HG02759 (cell line): ENCODE measurements around the gene C2orf76.
"Not testable (repeated sequence)": the region's sequence is repeated elsewhere in the genome, so short reads cannot be mapped to it uniquely, and the experiment has no call there.

Experiments used
- ATAC-seq: cut with Tn5 transposase; IDR thresholded peaks from one replicate; pipeline ENCODE4 v1.9.1; 2021; ENCODE audit warnings: mild to moderate bottlenecking, moderate library complexity; ENCODE audit not compliant: unreplicated experiment

Gene C2orf76

GRCh38 chr2:119301413-119301812 lies 65.2 kb downstream of the C2orf76 start:
- no peak for ATAC-seq

- no peak for ATAC-seq
Measured at GRCh38 chr2:119295688-119296375, 70.8 kb downstream of the C2orf76 start.

DNA sequence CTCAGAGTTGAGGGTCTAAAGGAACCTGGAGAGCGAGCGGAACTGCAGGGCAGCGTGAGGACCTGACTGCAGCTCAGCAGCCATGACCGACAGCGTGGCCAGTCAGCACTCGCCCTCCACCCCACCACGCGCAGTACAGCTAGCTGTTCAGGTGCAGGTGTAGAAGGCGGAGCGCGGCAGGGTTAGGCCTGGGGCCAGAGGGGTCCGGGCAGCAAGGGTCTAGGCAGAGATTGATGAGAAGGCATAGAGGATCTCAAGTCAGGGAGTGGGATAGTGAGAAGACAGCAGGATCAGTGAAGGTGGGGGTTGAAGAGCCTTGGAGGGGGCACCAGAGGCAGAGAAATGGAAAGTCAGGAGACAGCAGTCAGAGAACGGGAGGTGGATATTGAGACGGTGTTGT lies 72.0 kb downstream of the C2orf76 start:
- no peak for ATAC-seq

GRCh38 chr2:119293900-119294299 lies 72.7 kb downstream of the C2orf76 start:
- ATAC-seq, result no peak

DNA sequence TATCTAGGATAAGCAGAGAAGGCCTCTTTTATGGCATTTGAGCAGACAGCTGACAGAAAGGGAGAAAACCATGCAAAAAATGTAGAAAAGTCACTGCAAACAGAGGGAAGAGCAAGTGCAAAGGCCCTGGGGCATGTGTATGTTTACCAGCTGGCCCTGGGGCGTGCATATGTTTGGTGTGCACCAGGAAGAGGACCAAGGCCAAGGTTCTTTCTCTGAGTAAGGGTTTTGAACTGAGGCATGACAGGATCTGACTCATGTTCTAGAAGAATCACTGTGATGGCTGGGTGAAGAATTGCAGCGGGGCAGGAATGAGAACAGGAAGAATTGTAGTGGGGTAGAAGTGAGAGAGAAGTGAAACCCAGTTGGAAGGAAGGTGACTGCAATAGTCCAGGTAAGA lies 73.4 kb downstream of the C2orf76 start:
- no peak for ATAC-seq

GRCh38 chr2:119292226-119292625 lies 74.4 kb downstream of the C2orf76 start:
- peak; percentile 54 for ATAC-seq

DNA sequence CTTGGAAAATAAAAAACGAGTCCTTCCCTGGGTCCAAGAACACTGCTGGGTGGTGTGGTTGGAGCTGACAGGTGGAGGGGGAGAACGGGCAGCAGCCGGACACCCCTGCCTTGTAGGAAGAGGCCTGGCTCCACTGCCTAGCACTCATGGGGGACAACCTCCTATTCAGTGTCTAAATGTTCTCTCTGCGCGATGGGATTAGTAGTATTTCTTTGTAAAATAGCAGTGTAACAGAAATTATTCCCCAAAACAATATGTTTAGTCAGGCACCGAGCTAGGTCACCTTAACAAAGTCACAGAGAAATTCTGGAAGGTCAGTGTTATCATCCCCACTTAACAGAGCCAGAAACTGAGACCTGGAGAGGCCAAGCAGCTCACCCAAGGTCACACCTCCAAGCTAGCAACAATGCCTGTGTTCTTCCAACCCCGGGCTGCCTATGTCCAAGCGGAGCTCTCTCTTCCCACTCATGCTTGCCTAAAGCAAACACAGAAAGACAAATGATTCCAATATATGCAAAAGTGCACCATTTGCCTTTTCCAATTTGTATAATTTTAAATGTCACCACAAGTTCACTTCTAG lies 75.0 kb downstream of the C2orf76 start:
- ATAC-seq, result no peak

DNA sequence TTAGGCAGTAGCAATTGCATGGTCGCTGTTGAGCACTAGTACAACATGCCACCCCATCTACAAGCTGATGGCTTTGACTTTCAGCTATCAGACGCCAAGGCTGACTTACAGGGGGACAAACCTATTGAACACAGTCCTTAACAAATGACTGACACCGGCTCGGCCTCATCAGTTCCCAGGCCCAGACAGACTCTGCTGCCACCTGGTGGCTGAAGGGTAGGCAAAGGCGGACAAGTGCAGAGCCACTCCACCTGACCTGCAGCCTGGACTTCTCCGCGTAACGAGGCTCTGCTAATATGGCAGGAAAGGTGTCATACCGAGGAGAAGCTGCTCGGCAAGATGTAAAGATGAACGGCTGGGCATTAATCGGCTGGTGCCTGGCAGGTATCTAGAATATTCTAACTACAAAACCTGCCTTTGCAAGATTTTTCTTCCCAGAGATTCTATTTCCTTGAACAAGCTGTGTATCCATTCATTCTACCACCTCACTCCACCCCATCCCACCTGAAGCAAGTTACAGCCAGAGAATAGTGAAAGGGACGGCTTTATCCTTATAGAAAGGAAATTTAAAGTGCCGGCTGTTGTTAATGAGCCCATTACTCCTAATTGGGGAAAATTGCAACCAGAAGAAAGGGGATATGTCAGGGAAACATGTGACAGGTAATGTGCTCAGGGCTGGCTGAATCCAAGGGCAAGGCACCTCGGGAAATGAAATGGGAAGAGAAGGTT lies 75.6 kb downstream of the C2orf76 start:
- peak; percentile 81 for ATAC-seq

GRCh38 chr2:119289642-119290041 lies 77.0 kb downstream of the C2orf76 start:
- no peak for ATAC-seq

DNA sequence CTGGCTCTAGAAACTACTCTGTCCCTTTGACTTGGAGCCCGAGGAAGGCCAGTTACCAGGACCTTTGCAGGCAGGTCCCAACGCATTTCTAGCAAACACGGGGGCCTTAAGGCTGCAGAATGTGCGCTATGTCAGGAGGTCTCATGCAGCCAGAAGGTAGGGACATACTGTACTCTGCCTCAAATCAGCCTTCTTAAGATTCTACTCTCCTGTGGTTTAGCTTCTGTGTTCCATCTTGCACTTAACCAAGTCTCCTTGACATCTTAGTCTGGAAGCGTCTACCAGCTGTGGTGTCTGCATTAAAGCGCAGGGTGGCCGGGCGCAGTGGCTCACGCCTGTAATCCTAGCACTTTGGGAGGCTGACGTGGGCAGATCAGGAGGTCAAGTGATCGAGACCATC lies 77.5 kb downstream of the C2orf76 start:
- ATAC-seq, result no peak

GRCh38 chr2:119288576-119288975 lies 78.1 kb downstream of the C2orf76 start:
- no peak for ATAC-seq

DNA sequence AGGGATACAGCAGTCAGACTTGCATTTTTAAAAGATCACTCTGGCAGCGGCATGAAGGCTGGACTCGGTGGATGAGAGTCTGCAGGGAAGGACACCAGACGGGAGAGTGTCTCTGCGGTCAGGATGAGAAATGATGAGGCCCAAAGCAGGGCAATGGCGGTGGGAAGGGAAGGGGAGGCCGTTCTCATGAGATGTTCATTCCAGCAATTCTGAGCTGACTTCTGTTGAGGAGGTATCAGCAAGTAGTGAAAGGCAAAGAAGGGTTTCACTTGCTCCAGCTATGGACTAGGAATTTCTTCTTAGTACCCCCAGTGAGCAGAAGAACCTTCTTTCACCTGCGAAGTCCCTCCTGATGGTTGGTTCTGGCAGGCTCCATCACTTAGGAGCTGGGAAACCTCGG lies 80.0 kb downstream of the C2orf76 start:
- ATAC-seq, result no peak

GRCh38 chr2:119283873-119284331 lies 82.7 kb downstream of the C2orf76 start:
- no peak for ATAC-seq

DNA sequence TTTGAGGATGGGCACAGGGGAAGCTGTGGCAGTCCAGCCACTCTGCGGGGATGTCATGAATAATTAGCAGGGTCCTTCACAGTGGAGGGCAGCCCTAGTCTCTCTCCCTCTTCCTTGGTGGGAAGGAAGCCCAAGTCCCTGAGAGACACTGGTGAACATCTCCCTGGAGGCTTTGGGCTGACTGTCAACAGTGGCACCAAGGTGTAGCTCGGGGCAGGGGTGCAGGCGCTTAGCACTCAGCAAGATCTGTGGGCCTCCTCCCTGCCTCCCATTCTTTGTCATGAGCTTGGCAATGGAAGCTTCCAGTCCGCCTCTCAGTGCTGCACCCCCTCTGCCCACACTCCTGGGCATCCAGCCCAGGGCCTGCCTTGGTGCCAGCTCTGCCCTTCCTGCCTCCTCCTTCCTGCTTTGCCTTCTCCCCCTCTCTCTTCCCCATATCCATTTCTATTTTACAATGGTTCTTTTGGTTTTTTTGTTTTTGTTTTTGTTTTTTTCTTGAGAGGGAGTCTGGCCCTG lies 83.6 kb downstream of the C2orf76 start:
- no peak for ATAC-seq

DNA sequence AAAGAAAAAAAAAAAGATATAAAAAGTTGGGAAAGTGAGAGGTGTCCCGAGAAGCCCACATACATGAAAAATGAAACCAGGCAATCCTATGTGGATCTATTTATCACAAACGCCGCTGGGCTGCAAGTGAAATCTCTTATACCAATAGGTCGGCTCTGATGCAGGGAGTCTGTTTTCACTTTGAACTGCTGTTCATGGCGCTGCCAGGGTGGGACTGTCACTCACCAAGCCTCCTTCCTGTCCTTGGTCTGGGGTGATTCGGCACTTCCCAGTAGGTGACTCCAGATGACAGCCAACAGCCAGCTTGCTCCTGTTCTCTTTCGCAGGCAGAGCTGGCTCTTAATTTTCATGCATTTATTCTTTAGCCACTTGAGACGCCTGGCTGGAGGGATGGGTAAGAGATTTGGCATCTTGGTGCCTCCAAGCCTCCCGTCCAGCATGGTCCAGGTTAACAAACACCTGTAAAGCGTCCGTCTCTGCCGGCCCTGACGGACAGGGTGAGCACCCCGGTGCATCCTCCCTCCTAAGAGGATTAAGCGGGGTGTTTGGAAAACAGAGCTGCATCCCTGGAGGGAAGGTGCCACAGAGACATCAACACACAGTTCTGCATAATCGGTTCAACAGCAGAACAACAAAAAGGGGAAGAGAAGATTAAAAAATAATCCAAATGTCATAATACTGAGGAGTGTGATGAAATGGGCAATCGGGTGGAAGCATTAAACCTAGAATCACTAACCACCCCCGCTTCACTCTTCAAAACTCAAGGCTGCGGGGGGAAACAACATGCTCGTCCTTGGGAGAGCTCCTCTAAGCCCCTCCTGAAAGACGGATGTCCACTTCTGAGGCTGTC lies 84.3 kb downstream of the C2orf76 start:
- ATAC-seq, result no peak

GRCh38 chr2:119280680-119281079 lies 86.0 kb downstream of the C2orf76 start:
- no peak for ATAC-seq

DNA sequence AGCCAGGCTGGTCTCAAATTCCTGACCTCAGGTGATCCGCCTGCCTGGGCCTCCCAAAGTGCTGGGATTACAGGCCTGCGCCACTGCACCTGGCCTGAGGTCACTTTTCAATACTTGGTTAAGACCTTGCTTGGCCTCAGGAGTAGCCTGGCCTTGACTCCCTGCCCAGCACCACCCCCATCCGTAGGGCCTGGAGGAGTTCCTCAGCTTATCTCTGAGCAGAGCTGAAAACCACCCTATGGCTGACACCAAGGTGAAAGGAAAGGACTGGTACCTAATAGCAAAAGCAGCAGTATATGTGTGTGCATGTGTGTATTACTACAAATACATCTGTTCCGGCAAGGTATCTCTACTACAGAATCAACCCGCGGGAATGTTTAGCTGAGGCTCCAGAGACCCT lies 87.0 kb downstream of the C2orf76 start:
- no peak for ATAC-seq

DNA sequence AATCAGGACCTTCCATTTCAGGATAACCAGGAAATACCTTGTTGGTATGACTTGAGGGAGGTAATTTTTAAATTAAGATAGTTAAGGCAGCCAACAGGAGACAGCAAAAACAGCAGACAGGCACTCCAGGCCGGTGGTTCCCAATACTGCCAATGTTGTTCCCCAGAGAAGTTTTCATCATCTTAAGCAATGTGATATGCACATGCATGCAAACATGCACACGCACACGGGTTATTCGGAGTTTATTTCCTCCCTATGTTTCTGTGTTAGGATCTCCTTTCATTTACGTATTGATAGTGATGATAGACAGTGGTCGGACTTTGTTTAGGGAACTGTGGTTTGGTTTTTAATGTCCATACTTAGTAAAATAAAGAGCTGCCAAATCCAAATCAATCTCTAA lies 87.7 kb downstream of the C2orf76 start:
- no peak for ATAC-seq

- ATAC-seq, result not testable (repeated sequence)
Measured at GRCh38 chr2:119278385-119278784, 88.2 kb downstream of the C2orf76 start.

GRCh38 chr2:119276864-119277263 lies 89.8 kb downstream of the C2orf76 start:
- ATAC-seq, result no peak

DNA sequence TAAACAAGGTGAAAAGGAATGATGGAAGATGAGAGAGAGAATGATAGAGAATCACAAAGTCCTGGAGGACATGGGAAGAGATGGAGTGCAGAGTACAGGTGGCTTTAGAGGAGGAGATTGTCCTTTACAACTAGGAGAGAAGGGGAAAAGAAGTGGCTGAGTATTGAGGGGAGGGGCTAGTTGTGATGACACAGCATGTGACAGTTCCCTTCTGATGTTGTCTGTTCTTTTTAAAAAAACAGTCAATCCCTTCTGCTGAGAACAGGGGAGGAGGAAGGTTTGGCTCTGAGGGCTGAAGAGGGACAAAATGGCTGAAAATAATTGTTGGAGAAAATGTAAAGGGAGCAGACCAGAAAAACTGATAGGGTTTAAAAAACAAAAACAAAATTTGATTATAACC lies 99.0 kb downstream of the C2orf76 start:
- no peak for ATAC-seq
